Astrocyte of the cerebellum (primary cell): Measurements from ENCODE around the gene BSN.
A peak's percentile ranks its signal among the peaks of the same experiment; 100 is the strongest.

Experiments
- DNase-seq: peaks from one replicate; pipeline ENCODE4 v3.0.0-alpha.2; 2011; ENCODE audit warnings: low read depth
- H3K4me3 ChIP-seq: 2 replicates; pipeline ENCODE4 v1.5.1; 2011; ENCODE audit warnings: mild to moderate bottlenecking, low read depth, low read length, moderate library complexity
- CTCF ChIP-seq: IDR thresholded peaks from 2 replicates; pipeline ENCODE4 v1.5.1; 2012; ENCODE audit warnings: low read length, low read depth, moderate library complexity, mild to moderate bottlenecking; ENCODE audit errors: missing control alignments
- in situ Hi-C: cut with HindIII; loops from 2 replicates; pipeline ENCODE4 v1.10.0; 2017; ENCODE audit warnings: low sequenced_read_pairs

BSN gene

GRCh38 chr3:49553692-49554632 is at the start of gene BSN:
TSS of gene BSN (plus strand) at chr3:49554477. CDS start at chr3:49554603, 126 bp downstream.
- H3K4me3 ChIP-seq = peak within 1 kb of the TSS; percentile 60
- no peak for TF ChIP-seq CTCF
- DNase-seq = peak; percentile 61
- in situ Hi-C loops = no loop called here

- no peak overlapping the region for H3K4me3 ChIP-seq
- in situ Hi-C loops = no loop called here
- DNase-seq = no peak
- TF ChIP-seq CTCF = no peak
Measured at GRCh38 chr3:49506906-49507305, 47.4 kb upstream of the BSN start.

- no peak overlapping the region for H3K4me3 ChIP-seq
- TF ChIP-seq CTCF = no peak
- in situ Hi-C loops = no loop called here
- no peak for DNase-seq
Measured at GRCh38 chr3:49509028-49509561, 45.2 kb upstream of the BSN start.

GRCh38 chr3:49511639-49512038 is 42.6 kb upstream of the BSN start:
- DNase-seq = no peak
- no peak for TF ChIP-seq CTCF
- in situ Hi-C loops = no loop called here
- H3K4me3 ChIP-seq = no peak overlapping the region

- DNase-seq = no peak
- in situ Hi-C loops = no loop called here
- no peak for TF ChIP-seq CTCF
- no peak overlapping the region for H3K4me3 ChIP-seq
Measured at GRCh38 chr3:49512781-49513355, 41.4 kb upstream of the BSN start.

GRCh38 chr3:49513494-49514124 is 40.7 kb upstream of the BSN start:
- DNase-seq = no peak
- in situ Hi-C loops = no loop called here
- no peak overlapping the region for H3K4me3 ChIP-seq
- no peak for TF ChIP-seq CTCF
